Lung (tissue), 12 donors: ENCODE measurements around the gene MICAL2. TPM values are rescaled to one million over a fixed set of nuclear protein-coding genes. Genes with fewer than 3 reads are reported as not detected.
A peak's percentile ranks its signal among the peaks of the same experiment; 100 is the strongest.

ENCODE experiments used
- ATAC-seq: fragments of 200-7000 bp; cut with Tn5 transposase; one replicate; pipeline ENCODE4 v1.9.1; 2020; ENCODE audit warnings: moderate number of reproducible peaks; ENCODE audit not compliant: insufficient read depth, low FRiP score
- DNase-seq, 3 donors: peaks; one replicate each; pipeline ENCODE4 v3.0.0-alpha.2; 2013 to 2017
- H3K27ac ChIP-seq, 2 donors: one replicate each; pipeline ENCODE4 v1.5.1; 2013; ENCODE audit warnings: mild to moderate bottlenecking in 2 of 2, moderate library complexity in 2 of 2, control low read depth in 1 of 2, inconsistent platforms in 1 of 2, low read depth in 1 of 2, low read length in 1 of 2
- H3K27me3 ChIP-seq, 3 donors: one replicate each; pipeline ENCODE4 v1.5.1; 2013; ENCODE audit warnings: low read length in 2 of 3; ENCODE audit not compliant: control insufficient read depth in 3 of 3, insufficient read depth in 3 of 3
- H3K36me3 ChIP-seq, 4 donors: one replicate each; pipeline ENCODE4 v1.5.1; 2013; ENCODE audit warnings: low read length in 4 of 4, mild to moderate bottlenecking in 1 of 4, moderate library complexity in 1 of 4; ENCODE audit not compliant: control insufficient read depth in 4 of 4, insufficient read depth in 4 of 4
- H3K4me1 ChIP-seq, 5 donors: one replicate each; pipeline ENCODE4 v1.5.1; 2013; ENCODE audit warnings: low read length in 5 of 5, mild to moderate bottlenecking in 2 of 5, moderate library complexity in 1 of 5; ENCODE audit not compliant: control insufficient read depth in 5 of 5, insufficient read depth in 5 of 5
- H3K4me3 ChIP-seq: one replicate; pipeline ENCODE4 v1.5.1; 2013; ENCODE audit warnings: mild to moderate bottlenecking, control low read depth, moderate library complexity
- H3K9ac ChIP-seq, 2 donors: one replicate each; pipeline ENCODE4 v1.5.1; 2013; ENCODE audit warnings: low read length in 2 of 2, control low read depth in 1 of 2; ENCODE audit not compliant: insufficient read depth in 1 of 2
- H3K9me3 ChIP-seq, 4 donors: one replicate each; pipeline ENCODE4 v1.5.1; 2013; ENCODE audit warnings: low read length in 3 of 4, mild to moderate bottlenecking in 1 of 4, moderate library complexity in 1 of 4; ENCODE audit not compliant: control insufficient read depth in 4 of 4, insufficient read depth in 3 of 4
- WGBS, 2 donors: extraction: QIAGEN DNeasy Blood & Tissue Kit; methylation state at CpG; one replicate each; pipeline ENCODE4 v1.1.7; 2013; 5-methylcytosine and 5-hydroxymethylcytosine counted together
- polyA plus RNA-seq, 2 donors: library from polyadenylated mRNA; stranded (reverse); fragments of 200-250 nt; gene quantifications; one replicate each; pipeline ENCODE4 v1.2.1, GENCODE V29; 2013
- total RNA-seq, 2 donors: library from RNA; depleted of rRNA in 1 of 2; stranded (reverse); fragments of >200 nt in 1 of 2; gene quantifications; one replicate each; pipeline ENCODE4 v1.2.1, GENCODE V29; 2014 to 2021
- TF ChIP-seq, protein P1 (sequence below): IDR thresholded peaks from 2 replicates; pipeline ENCODE4 v1.5.1; 2012; ENCODE audit warnings: mild to moderate bottlenecking; ENCODE audit errors: control extremely low read depth, extremely low read depth
- donor health status: control.
- donor health status: control.
- donor health status: Bipolar disorder and iron deficiency.
- donor health status: healthy.
- donor health status: DM: yes; HTN: yes; CAD: no.

The MICAL2 gene
- total and polyA plus RNA-seq, 4 donors: 38.2 to 218 (median 99.6) TPM

GRCh38 chr11:12241401-12241800 is 131.0 kb downstream of the MICAL2 start:
- ATAC-seq: no peak
- Histone ChIP-seq H3K4me1 (peaks cover 0 to 19% (median 0%) of the 10 kb centered on the region in 5 donors), H3K36me3 (peaks cover 0 to 12% (median 5%) of the 10 kb centered on the region in 4 donors), H3K9me3 (no peaks in the 10 kb centered on the region), H3K9ac (no peak overlapping the region), H3K27ac (no peak overlapping the region), H3K4me3 (no peak overlapping the region), H3K27me3 (no peaks in the 10 kb centered on the region)
- TF ChIP-seq, protein P1, sequence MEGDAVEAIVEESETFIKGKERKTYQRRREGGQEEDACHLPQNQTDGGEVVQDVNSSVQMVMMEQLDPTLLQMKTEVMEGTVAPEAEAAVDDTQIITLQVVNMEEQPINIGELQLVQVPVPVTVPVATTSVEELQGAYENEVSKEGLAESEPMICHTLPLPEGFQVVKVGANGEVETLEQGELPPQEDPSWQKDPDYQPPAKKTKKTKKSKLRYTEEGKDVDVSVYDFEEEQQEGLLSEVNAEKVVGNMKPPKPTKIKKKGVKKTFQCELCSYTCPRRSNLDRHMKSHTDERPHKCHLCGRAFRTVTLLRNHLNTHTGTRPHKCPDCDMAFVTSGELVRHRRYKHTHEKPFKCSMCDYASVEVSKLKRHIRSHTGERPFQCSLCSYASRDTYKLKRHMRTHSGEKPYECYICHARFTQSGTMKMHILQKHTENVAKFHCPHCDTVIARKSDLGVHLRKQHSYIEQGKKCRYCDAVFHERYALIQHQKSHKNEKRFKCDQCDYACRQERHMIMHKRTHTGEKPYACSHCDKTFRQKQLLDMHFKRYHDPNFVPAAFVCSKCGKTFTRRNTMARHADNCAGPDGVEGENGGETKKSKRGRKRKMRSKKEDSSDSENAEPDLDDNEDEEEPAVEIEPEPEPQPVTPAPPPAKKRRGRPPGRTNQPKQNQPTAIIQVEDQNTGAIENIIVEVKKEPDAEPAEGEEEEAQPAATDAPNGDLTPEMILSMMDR: no peak
- WGBS, 2 donors: 95% methylated on average over 7 of the region's 7 CpGs
- DNase-seq: no peak

DNA sequence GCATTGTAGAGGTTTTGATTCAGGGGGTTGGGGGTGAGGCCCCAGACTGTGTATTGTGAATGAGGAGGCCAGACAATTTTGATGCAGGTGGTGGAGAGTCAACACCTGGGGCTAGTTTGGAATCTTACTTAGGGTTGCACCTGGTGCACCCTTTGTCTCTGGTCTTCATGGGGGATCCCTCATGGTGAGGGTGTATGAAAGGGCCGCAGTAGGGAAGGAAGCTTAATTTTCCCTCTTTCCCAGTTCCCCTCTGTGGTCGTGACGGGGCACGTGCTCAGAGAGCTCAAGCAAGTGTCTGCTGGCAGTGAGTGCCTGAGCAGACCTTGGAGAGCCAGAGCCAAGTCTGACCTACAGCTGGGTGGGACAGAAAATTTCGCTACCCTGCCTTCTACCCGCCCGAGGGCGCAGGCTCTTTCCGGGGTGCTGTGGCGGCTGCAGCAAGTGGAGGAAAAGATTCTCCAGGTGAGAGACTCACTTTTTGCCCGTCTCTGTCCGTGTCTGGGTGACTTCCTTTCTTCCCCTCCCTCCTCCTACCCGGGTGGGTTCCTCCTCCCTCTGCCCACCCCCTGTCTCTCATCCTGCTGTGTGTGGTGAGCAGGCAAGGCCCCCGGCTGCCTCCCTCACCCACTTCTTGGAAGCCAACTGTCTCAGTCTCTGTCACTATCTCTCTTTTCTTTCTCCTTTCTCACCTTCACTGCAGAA is 131.7 kb downstream of the MICAL2 start:
- no peak overlapping the region for H3K9ac ChIP-seq
- H3K36me3 ChIP-seq: peaks cover 0 to 12% (median 5%) of the 10 kb centered on the region in 4 donors
- ATAC-seq (no peak), DNase-seq (no peak)
- H3K27ac ChIP-seq: peak overlapping the region in 1 of 2 donors; percentile 22
- TF ChIP-seq, protein P1: no peak
- H3K4me3 ChIP-seq: no peak overlapping the region
- H3K9me3 ChIP-seq: no peaks in the 10 kb centered on the region
- H3K4me1 ChIP-seq: peaks cover 0 to 20% (median 0%) of the 10 kb centered on the region in 5 donors
- 62 to 75% methylated on average over 14 of the region's 14 CpGs for WGBS, 2 donors
- no peaks in the 10 kb centered on the region for H3K27me3 ChIP-seq

- H3K9ac ChIP-seq: no peak overlapping the region
- no peak overlapping the region for H3K4me3 ChIP-seq
- no peak for DNase-seq
- H3K9me3 ChIP-seq: no peaks in the 10 kb centered on the region
- peaks cover 0 to 12% (median 5%) of the 10 kb centered on the region in 4 donors for H3K36me3 ChIP-seq
- TF ChIP-seq, protein P1: no peak
- H3K27me3 ChIP-seq: no peaks in the 10 kb centered on the region
- WGBS, 2 donors: 79 to 82% methylated on average over 2 of the region's 2 CpGs
- ATAC-seq: no peak
- no peak overlapping the region for H3K27ac ChIP-seq
- H3K4me1 ChIP-seq: peaks cover 0 to 19% (median 7%) of the 10 kb centered on the region in 5 donors
Observed at GRCh38 chr11:12242966-12243365, 132.6 kb downstream of the MICAL2 start.
